CD14-positive monocyte (primary cell): ENCODE data around the gene RBMS3. TPM values are rescaled to one million over a fixed set of nuclear protein-coding genes. Genes with fewer than 3 reads are reported as not detected.

Experiments
- DNase-seq, 3 donors: peaks; one replicate each; pipeline ENCODE4 v3.0.0-alpha.2; 2011 to 2022
- H2AFZ ChIP-seq: 2 replicates; pipeline ENCODE4 v1.6.0; 2012; ENCODE audit warnings: mild to moderate bottlenecking, low read depth, low read length, inconsistent platforms; ENCODE audit not compliant: insufficient read depth, poor library complexity, severe bottlenecking
- H3K27ac ChIP-seq, 2 donors: 1 replicate in 1 of 2; 2 replicates in 1 of 2; pipeline ENCODE4 v1.5.1; 2012 to 2013; ENCODE audit warnings: low read length in 2 of 2, control low read depth in 1 of 2, inconsistent platforms in 1 of 2, low read depth in 1 of 2, mild to moderate bottlenecking in 1 of 2
- H3K27me3 ChIP-seq, 2 donors: one replicate each; pipeline versions ENCODE4 v1.6.0 to v1.6.1; 2011 to 2013; ENCODE audit warnings: low read length in 2 of 2; ENCODE audit not compliant: control insufficient read depth in 2 of 2, insufficient read depth in 2 of 2
- H3K36me3 ChIP-seq, 2 donors: replicated peaks in 1 of 2; 1 replicate in 1 of 2; 2 replicates in 1 of 2; pipeline versions ENCODE4 v1.5.1 to v1.6.1; 2012 to 2013; ENCODE audit warnings: low read length in 2 of 2, control low read depth in 1 of 2, inconsistent platforms in 1 of 2, mild to moderate bottlenecking in 1 of 2; ENCODE audit not compliant: insufficient read depth in 2 of 2, control insufficient read depth in 1 of 2
- H3K4me1 ChIP-seq, 2 donors: 1 replicate in 1 of 2; 2 replicates in 1 of 2; pipeline versions ENCODE4 v1.5.1 to v1.6.1; 2012 to 2013; ENCODE audit warnings: low read length in 2 of 2, control low read depth in 1 of 2, inconsistent platforms in 1 of 2, mild to moderate bottlenecking in 1 of 2, moderate library complexity in 1 of 2; ENCODE audit not compliant: insufficient read depth in 2 of 2, control insufficient read depth in 1 of 2
- H3K4me2 ChIP-seq: replicated peaks from 2 replicates; pipeline ENCODE3; 2012; ENCODE audit warnings: low read length, moderate library complexity, mild to moderate bottlenecking; ENCODE audit not compliant: poor library complexity, severe bottlenecking; ENCODE audit errors: extremely low read depth
- H3K4me3 ChIP-seq, 3 experiments: fragments of 200-600 bp in 1 of 3; sonication (generic) in 1 of 3; replicated peaks in 1 of 3; 1 replicate in 2 of 3; 2 replicates in 1 of 3; pipeline ENCODE4 v1.5.1; 2011 to 2013; ENCODE audit warnings: low read length in 3 of 3, mild to moderate bottlenecking in 3 of 3, control low read depth in 2 of 3, low read depth in 2 of 3, inconsistent platforms in 1 of 3, moderate library complexity in 1 of 3
- H3K79me2 ChIP-seq: 2 replicates; pipeline ENCODE4 v1.6.0; 2012; ENCODE audit warnings: mild to moderate bottlenecking, control low read depth, inconsistent platforms, low read length, moderate library complexity; ENCODE audit not compliant: insufficient read depth
- H3K9ac ChIP-seq: 2 replicates; pipeline ENCODE4 v1.6.0; 2017; ENCODE audit warnings: low read length, mild to moderate bottlenecking; ENCODE audit not compliant: insufficient read depth, poor library complexity, severe bottlenecking
- H3K9me3 ChIP-seq, 2 donors: replicated peaks in 1 of 2; 1 replicate in 1 of 2; 2 replicates in 1 of 2; pipeline versions ENCODE4 v1.5.1 to v1.6.1; 2012 to 2013; ENCODE audit warnings: low read length in 2 of 2, control low read depth in 1 of 2; ENCODE audit not compliant: control insufficient read depth in 1 of 2, insufficient read depth in 1 of 2
- H4K20me1 ChIP-seq: 2 replicates; pipeline ENCODE4 v1.6.0; 2012; ENCODE audit warnings: mild to moderate bottlenecking, low read length, control low read depth, moderate library complexity; ENCODE audit not compliant: insufficient read depth
- H3K27ac Mint-ChIP-seq, 7 donors: one replicate each; pipeline ENCODE4 v1.8.0; 2020; ENCODE audit warnings: mild to moderate bottlenecking in 7 of 7, mixed read lengths in 7 of 7, moderate library complexity in 6 of 7, inconsistent platforms in 2 of 7
- H3K27me3 Mint-ChIP-seq, 3 donors: one replicate each; pipeline ENCODE4 v1.8.0; 2021 to 2022; ENCODE audit warnings: low read depth in 3 of 3, mild to moderate bottlenecking in 3 of 3, mixed read lengths in 3 of 3, moderate library complexity in 3 of 3, inconsistent platforms in 1 of 3
- H3K36me3 Mint-ChIP-seq, 2 donors: one replicate each; pipeline ENCODE4 v1.8.0; 2020; ENCODE audit warnings: mixed read lengths in 2 of 2, inconsistent platforms in 1 of 2, mild to moderate bottlenecking in 1 of 2
- H3K4me1 Mint-ChIP-seq: one replicate; pipeline ENCODE4 v1.8.0; 2020; ENCODE audit warnings: mild to moderate bottlenecking, mixed read lengths
- H3K4me3 Mint-ChIP-seq, 2 donors: one replicate each; pipeline ENCODE4 v1.8.0; 2020; ENCODE audit warnings: mild to moderate bottlenecking in 2 of 2, mixed read lengths in 2 of 2, moderate library complexity in 1 of 2
- H3K9me3 Mint-ChIP-seq, 7 donors: one replicate each; pipeline ENCODE4 v1.8.0; 2020 to 2022; ENCODE audit warnings: mixed read lengths in 7 of 7, mild to moderate bottlenecking in 6 of 7, moderate library complexity in 6 of 7, inconsistent platforms in 2 of 7
- WGBS: methylation state at CpG from one replicate; pipeline ENCODE4 v1.1.5; 2013; ENCODE audit warnings: missing lambda C conversion rate; ENCODE audit not compliant: insufficient coverage; 5-methylcytosine and 5-hydroxymethylcytosine counted together
- intact Hi-C, 2 donors: fragments of 100-400 bp; cut with micrococcal nuclease; formaldehyde crosslinking; loops; one replicate each; pipeline versions ENCODE4 v1.15.0 to v1.15.1; 2023
- polyA plus RNA-seq, 3 donors: library from polyadenylated mRNA; depleted of rRNA in 1 of 3; unstranded in 2 of 3; stranded (reverse) in 1 of 3; fragments of 300-500 nt in 2 of 3; fragments of >200 nt in 1 of 3; fragmentation: Illumina TruSeq in 2 of 3; gene quantifications; 1 replicate in 2 of 3; 2 replicates in 1 of 3; pipeline ENCODE4 v1.2.3, GENCODE V29; 2012 to 2021
- TF ChIP-seq, protein P1 (sequence below): fragments of 200-600 bp; IDR thresholded peaks from one replicate; pipeline ENCODE4 v1.8.0; 2022; ENCODE audit warnings: antibody characterized with exemption, mild to moderate bottlenecking

The RBMS3 gene
- polyA plus RNA-seq, 3 donors = not detected

DNA sequence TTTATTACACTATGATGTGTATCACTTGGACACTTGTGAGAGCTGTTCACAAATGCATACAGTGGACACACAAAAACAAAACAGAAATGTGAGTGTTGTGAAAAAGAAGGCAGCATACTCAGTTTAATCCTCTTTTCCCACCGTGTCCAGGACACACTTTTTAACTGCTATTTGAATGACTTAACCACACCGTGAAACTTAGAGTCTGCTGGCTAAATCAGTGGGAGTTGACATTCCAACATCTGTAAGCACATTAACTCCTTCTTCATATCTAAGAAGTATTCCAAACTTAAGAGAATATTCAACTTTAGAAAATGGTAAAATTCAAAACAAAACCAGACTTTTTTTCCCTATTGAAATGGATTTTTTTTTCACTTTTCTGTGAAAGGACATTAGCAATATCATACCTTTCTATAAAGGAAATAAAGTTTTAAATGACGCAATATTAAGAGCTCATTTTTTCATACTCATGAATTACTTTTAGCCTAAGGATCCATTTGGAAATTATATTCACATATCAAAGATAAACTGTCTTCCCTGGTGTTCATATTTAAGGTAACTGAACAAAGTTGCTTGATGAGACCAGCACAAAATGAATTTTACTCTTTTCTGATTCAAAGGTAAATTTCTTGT lies 316.6 kb downstream of the RBMS3 start:
- H3K4me1 ChIP-seq = no peaks in the 10 kb centered on the region
- no peak overlapping the region for H3K4me3 ChIP-seq
- TF ChIP-seq, protein P1, sequence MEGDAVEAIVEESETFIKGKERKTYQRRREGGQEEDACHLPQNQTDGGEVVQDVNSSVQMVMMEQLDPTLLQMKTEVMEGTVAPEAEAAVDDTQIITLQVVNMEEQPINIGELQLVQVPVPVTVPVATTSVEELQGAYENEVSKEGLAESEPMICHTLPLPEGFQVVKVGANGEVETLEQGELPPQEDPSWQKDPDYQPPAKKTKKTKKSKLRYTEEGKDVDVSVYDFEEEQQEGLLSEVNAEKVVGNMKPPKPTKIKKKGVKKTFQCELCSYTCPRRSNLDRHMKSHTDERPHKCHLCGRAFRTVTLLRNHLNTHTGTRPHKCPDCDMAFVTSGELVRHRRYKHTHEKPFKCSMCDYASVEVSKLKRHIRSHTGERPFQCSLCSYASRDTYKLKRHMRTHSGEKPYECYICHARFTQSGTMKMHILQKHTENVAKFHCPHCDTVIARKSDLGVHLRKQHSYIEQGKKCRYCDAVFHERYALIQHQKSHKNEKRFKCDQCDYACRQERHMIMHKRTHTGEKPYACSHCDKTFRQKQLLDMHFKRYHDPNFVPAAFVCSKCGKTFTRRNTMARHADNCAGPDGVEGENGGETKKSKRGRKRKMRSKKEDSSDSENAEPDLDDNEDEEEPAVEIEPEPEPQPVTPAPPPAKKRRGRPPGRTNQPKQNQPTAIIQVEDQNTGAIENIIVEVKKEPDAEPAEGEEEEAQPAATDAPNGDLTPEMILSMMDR = no peak
- no peaks in the 10 kb centered on the region for H3K36me3 ChIP-seq
- no peak overlapping the region for H3K4me2 ChIP-seq
- Mint-ChIP-seq H3K4me1 (no peaks in the 10 kb centered on the region), H3K4me3 (no peak overlapping the region), H3K27ac (no peak overlapping the region), H3K36me3 (no peaks in the 10 kb centered on the region), H3K27me3 (no peaks in the 10 kb centered on the region), H3K9me3 (peaks cover 0 to 5% (median 2%) of the 10 kb centered on the region in 7 donors)
- H3K9ac ChIP-seq = no peak overlapping the region
- DNase-seq = no peak
- no peaks in the 10 kb centered on the region for H3K27me3 ChIP-seq
- H3K9me3 ChIP-seq = no peaks in the 10 kb centered on the region
- H3K79me2 ChIP-seq = no peaks in the 10 kb centered on the region
- H3K27ac ChIP-seq = no peak overlapping the region
- WGBS = no CpG with 5 or more reads among the region's 3 CpGs
- no peak overlapping the region for H2AFZ ChIP-seq
- intact Hi-C loops = no loop called here
- H4K20me1 ChIP-seq = no peaks in the 10 kb centered on the region

DNA sequence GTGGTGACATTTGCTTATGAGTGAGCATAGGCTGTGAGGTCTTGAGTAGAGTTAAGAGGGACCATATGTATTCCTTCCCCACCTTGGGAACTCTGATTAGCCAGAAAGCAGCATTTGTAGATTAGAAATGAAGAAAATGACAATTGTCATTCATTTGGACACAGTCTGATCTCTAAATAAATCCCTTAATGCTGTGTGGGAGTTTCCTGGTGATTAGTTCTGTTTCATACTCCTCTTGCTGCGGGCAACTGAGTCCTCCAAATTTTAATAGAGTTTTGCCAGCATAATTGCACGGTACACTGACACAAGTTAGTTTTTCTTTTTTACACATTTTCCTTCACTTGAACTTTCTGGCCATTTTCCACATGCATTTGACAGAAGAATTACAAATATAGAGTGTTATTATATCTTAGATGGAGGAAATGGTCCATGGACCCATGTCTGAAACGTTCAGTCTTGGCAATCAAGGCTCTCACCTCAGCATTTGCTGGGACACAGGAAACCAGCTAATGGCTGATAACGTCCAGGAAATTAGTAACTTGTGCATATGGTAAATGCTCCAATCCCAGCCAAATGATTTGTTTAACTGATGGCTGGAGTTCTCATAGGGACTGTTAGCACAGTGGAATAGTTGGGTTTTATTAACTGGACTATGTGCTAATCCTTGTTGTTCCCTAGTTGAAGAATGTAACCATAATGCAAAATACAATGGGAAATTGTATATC lies 321.2 kb downstream of the RBMS3 start:
- no peak for DNase-seq
- intact Hi-C loops = no loop called here

More for the DNA sequence above, 321.2 kb downstream of the RBMS3 start:
- Histone ChIP-seq H3K4me2 (no peak overlapping the region), H4K20me1 (no peaks in the 10 kb centered on the region), H3K9me3 (no peaks in the 10 kb centered on the region), H3K9ac (no peak overlapping the region), H3K4me3 (no peak overlapping the region), H3K27ac (no peak overlapping the region), H3K27me3 (no peaks in the 10 kb centered on the region), H3K79me2 (no peaks in the 10 kb centered on the region), H3K4me1 (no peaks in the 10 kb centered on the region), H3K36me3 (no peaks in the 10 kb centered on the region), H2AFZ (no peak overlapping the region)
- TF ChIP-seq, protein P1 = no peak
- Mint-ChIP-seq H3K9me3 (peaks cover 0 to 3% (median 0%) of the 10 kb centered on the region in 7 donors), H3K36me3 (no peaks in the 10 kb centered on the region), H3K4me3 (no peak overlapping the region), H3K27me3 (no peaks in the 10 kb centered on the region), H3K4me1 (no peaks in the 10 kb centered on the region), H3K27ac (no peak overlapping the region)
- whole genome bisulfite sequencing = 13% methylated on average over 2 of the region's 4 CpGs
